HEK293 (cell line): ENCODE data around the gene OR2S2.

Experiments used
- SETDB1 ChIP-seq: IDR thresholded peaks from one replicate; pipeline ENCODE4 v1.6.1; 2017; ENCODE audit warnings: mild to moderate bottlenecking, low read length, moderate library complexity, mixed read lengths; ENCODE audit not compliant: insufficient read length
- ZNF202 ChIP-seq: fragments of 450-650 bp; formaldehyde crosslinking; IDR thresholded peaks from 2 replicates; pipeline ENCODE4 v1.5.1; 2016; ENCODE audit warnings: missing biosample characterization, missing genetic modification characterization, borderline replicate concordance
- ZNF24 ChIP-seq: fragments of 450-650 bp; formaldehyde crosslinking; IDR thresholded peaks from 2 replicates; pipeline ENCODE4 v1.5.1; 2016; ENCODE audit warnings: missing biosample characterization, missing genetic modification characterization
- ZNF274 ChIP-seq, 2 experiments: fragments of 200-500 bp in 1 of 2; fragments of 450-650 bp in 1 of 2; sonication (Bioruptor generic) in 1 of 2; formaldehyde crosslinking in 1 of 2; IDR thresholded peaks; 2 replicates each; pipeline versions ENCODE4 v1.5.1 to v1.6.1; 2014 to 2016; ENCODE audit warnings: borderline replicate concordance in 1 of 2, inconsistent platforms in 1 of 2, low read length in 1 of 2, missing biosample characterization in 1 of 2, missing genetic modification characterization in 1 of 2
- ZNF341 ChIP-seq: fragments of 450-650 bp; formaldehyde crosslinking; IDR thresholded peaks from 2 replicates; pipeline ENCODE4; 2016; ENCODE audit warnings: low read depth, missing biosample characterization, missing genetic modification characterization
- ZNF558 ChIP-seq: fragments of 450-650 bp; formaldehyde crosslinking; IDR thresholded peaks from 2 replicates; pipeline ENCODE4 v1.5.1; 2016; ENCODE audit warnings: missing biosample characterization, missing genetic modification characterization
- ZNF677 ChIP-seq: fragments of 450-650 bp; IDR thresholded peaks from 2 replicates; pipeline ENCODE4 v1.5.0; 2018; ENCODE audit warnings: missing biosample characterization, mild to moderate bottlenecking, missing genetic modification characterization, moderate library complexity
- TF ChIP-seq, protein P1 (sequence below): fragments of 450-650 bp; formaldehyde crosslinking; conservative IDR thresholded peaks from 2 replicates; pipeline ENCODE4 v1.5.1; 2016; ENCODE audit warnings: low read depth, missing biosample characterization, missing genetic modification characterization
- TF ChIP-seq, protein P2 (sequence below): fragments of 450-650 bp; formaldehyde crosslinking; IDR thresholded peaks from 2 replicates; pipeline ENCODE4 v1.5.1; 2016; ENCODE audit warnings: missing biosample characterization, missing genetic modification characterization, low read depth
- TF ChIP-seq, protein P3 (sequence below): fragments of 450-650 bp; formaldehyde crosslinking; IDR thresholded peaks from 2 replicates; pipeline ENCODE4 v1.5.1; 2016; ENCODE audit warnings: missing biosample characterization, missing genetic modification characterization
- TF ChIP-seq, protein P4 (sequence below): fragments of 450-650 bp; formaldehyde crosslinking; IDR thresholded peaks from 2 replicates; pipeline ENCODE4 v1.5.0; 2017; ENCODE audit warnings: missing biosample characterization, missing genetic modification characterization, borderline replicate concordance
- TF ChIP-seq, protein P5 (sequence below): fragments of 450-650 bp; formaldehyde crosslinking; IDR thresholded peaks from 2 replicates; pipeline ENCODE4 v1.5.1; 2016; ENCODE audit warnings: missing biosample characterization, missing genetic modification characterization

DNA sequence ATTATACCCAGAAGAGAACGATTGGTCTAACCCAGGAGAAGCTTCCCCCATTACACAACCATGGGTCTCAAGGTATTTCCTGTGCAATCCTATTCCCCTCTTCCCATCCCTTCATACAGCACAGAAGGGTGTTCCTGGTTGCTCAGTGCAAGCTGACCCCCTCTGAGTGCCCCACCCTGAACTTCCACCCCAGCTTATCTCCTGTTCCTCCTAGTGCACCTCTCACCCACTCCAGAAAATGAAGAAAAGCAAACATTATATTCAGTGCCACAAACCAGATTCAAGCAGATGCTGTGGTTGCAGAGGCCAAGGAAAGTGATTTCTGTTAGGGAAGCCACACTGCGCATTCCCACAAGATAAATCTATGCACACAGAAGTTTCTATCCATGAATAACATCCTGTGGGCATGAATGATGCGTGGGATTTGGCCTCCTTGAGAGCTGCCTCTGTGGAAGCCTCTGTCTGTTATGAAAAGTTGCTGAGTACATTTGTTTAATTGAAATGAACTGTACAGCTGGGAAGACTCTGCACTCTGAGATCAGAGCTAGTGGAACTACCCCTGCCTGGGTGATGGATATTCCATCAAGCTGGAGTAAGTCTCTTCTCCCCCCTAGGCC, 2.2 kb upstream of the OR2S2 start:
- TF ChIP-seq ZNF24 (tag by site-specific recombination) (no peak), ZNF558 (no peak), SETDB1 (no peak), ZNF274 (IDR thresholded peaks at IDR 0.05; ENCODE audit: low read length) (no peak), ZNF274 (tag by site-specific recombination; IDR thresholded peaks at IDR 0.05; ENCODE audit: borderline replicate concordance) (no peak), ZNF202 (no peak), ZNF341 (tag by site-specific recombination) (no peak), ZNF677 (tag by site-specific recombination) (no peak)
- TF ChIP-seq, protein P1, sequence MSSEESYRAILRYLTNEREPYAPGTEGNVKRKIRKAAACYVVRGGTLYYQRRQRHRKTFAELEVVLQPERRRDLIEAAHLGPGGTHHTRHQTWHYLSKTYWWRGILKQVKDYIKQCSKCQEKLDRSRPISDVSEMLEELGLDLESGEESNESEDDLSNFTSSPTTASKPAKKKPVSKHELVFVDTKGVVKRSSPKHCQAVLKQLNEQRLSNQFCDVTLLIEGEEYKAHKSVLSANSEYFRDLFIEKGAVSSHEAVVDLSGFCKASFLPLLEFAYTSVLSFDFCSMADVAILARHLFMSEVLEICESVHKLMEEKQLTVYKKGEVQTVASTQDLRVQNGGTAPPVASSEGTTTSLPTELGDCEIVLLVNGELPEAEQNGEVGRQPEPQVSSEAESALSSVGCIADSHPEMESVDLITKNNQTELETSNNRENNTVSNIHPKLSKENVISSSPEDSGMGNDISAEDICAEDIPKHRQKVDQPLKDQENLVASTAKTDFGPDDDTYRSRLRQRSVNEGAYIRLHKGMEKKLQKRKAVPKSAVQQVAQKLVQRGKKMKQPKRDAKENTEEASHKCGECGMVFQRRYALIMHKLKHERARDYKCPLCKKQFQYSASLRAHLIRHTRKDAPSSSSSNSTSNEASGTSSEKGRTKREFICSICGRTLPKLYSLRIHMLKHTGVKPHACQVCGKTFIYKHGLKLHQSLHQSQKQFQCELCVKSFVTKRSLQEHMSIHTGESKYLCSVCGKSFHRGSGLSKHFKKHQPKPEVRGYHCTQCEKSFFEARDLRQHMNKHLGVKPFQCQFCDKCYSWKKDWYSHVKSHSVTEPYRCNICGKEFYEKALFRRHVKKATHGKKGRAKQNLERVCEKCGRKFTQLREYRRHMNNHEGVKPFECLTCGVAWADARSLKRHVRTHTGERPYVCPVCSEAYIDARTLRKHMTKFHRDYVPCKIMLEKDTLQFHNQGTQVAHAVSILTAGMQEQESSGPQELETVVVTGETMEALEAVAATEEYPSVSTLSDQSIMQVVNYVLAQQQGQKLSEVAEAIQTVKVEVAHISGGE (tag by site-specific recombination) = no peak
- TF ChIP-seq, protein P2, sequence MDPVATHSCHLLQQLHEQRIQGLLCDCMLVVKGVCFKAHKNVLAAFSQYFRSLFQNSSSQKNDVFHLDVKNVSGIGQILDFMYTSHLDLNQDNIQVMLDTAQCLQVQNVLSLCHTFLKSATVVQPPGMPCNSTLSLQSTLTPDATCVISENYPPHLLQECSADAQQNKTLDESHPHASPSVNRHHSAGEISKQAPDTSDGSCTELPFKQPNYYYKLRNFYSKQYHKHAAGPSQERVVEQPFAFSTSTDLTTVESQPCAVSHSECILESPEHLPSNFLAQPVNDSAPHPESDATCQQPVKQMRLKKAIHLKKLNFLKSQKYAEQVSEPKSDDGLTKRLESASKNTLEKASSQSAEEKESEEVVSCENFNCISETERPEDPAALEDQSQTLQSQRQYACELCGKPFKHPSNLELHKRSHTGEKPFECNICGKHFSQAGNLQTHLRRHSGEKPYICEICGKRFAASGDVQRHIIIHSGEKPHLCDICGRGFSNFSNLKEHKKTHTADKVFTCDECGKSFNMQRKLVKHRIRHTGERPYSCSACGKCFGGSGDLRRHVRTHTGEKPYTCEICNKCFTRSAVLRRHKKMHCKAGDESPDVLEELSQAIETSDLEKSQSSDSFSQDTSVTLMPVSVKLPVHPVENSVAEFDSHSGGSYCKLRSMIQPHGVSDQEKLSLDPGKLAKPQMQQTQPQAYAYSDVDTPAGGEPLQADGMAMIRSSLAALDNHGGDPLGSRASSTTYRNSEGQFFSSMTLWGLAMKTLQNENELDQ (tag by site-specific recombination) = no peak
- TF ChIP-seq, protein P3, sequence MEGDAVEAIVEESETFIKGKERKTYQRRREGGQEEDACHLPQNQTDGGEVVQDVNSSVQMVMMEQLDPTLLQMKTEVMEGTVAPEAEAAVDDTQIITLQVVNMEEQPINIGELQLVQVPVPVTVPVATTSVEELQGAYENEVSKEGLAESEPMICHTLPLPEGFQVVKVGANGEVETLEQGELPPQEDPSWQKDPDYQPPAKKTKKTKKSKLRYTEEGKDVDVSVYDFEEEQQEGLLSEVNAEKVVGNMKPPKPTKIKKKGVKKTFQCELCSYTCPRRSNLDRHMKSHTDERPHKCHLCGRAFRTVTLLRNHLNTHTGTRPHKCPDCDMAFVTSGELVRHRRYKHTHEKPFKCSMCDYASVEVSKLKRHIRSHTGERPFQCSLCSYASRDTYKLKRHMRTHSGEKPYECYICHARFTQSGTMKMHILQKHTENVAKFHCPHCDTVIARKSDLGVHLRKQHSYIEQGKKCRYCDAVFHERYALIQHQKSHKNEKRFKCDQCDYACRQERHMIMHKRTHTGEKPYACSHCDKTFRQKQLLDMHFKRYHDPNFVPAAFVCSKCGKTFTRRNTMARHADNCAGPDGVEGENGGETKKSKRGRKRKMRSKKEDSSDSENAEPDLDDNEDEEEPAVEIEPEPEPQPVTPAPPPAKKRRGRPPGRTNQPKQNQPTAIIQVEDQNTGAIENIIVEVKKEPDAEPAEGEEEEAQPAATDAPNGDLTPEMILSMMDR = no peak
- TF ChIP-seq, protein P4, sequence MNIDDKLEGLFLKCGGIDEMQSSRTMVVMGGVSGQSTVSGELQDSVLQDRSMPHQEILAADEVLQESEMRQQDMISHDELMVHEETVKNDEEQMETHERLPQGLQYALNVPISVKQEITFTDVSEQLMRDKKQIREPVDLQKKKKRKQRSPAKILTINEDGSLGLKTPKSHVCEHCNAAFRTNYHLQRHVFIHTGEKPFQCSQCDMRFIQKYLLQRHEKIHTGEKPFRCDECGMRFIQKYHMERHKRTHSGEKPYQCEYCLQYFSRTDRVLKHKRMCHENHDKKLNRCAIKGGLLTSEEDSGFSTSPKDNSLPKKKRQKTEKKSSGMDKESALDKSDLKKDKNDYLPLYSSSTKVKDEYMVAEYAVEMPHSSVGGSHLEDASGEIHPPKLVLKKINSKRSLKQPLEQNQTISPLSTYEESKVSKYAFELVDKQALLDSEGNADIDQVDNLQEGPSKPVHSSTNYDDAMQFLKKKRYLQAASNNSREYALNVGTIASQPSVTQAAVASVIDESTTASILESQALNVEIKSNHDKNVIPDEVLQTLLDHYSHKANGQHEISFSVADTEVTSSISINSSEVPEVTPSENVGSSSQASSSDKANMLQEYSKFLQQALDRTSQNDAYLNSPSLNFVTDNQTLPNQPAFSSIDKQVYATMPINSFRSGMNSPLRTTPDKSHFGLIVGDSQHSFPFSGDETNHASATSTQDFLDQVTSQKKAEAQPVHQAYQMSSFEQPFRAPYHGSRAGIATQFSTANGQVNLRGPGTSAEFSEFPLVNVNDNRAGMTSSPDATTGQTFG (tag by site-specific recombination) = no peak
- TF ChIP-seq, protein P5, sequence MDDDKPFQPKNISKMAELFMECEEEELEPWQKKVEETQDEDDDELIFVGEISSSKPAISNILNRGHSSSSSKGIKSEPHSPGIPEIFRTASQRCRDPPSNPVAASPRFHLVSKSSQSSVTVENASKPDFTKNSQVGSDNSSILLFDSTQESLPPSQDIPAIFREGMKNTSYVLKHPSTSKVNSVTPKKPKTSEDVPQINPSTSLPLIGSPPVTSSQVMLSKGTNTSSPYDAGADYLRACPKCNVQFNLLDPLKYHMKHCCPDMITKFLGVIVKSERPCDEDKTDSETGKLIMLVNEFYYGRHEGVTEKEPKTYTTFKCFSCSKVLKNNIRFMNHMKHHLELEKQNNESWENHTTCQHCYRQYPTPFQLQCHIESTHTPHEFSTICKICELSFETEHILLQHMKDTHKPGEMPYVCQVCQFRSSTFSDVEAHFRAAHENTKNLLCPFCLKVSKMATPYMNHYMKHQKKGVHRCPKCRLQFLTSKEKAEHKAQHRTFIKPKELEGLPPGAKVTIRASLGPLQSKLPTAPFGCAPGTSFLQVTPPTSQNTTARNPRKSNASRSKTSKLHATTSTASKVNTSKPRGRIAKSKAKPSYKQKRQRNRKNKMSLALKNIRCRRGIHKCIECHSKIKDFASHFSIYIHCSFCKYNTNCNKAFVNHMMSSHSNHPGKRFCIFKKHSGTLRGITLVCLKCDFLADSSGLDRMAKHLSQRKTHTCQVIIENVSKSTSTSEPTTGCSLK (tag by site-specific recombination) = no peak
